SU-DHL-6 (cell line): ENCODE measurements around the gene AKAP1.

Experiments used
- H2AFZ ChIP-seq: fragments of 200-600 bp; sonication (generic); 2 replicates; pipeline ENCODE4 v1.6.1; 2014; ENCODE audit warnings: low read depth, mild to moderate bottlenecking, moderate library complexity, mixed read lengths, antibody characterized with exemption, low read length; ENCODE audit not compliant: severe bottlenecking
- H3F3A ChIP-seq: fragments of 200-600 bp; shearing (Covaris generic); 2 replicates; pipeline ENCODE4 v1.6.0; 2016; ENCODE audit warnings: antibody characterized with exemption, mild to moderate bottlenecking; ENCODE audit not compliant: insufficient read depth
- H3K27ac ChIP-seq: fragments of 200-600 bp; sonication (generic); 2 replicates; pipeline ENCODE4 v1.5.1; 2016; ENCODE audit warnings: low read depth, mild to moderate bottlenecking, low read length, moderate library complexity, mixed read lengths
- H3K27me3 ChIP-seq: fragments of 200-600 bp; sonication (generic), shearing (Covaris generic); 2 replicates; pipeline ENCODE4 v1.6.0; 2014; ENCODE audit warnings: mild to moderate bottlenecking, low read length
- H3K36me3 ChIP-seq: fragments of 200-600 bp; sonication (generic); 2 replicates; pipeline ENCODE4 v1.6.1; 2014; ENCODE audit warnings: mild to moderate bottlenecking, low read length, mixed read lengths
- H3K4me2 ChIP-seq: fragments of 300-600, 200-600 bp; shearing (Covaris generic), sonication (generic); 2 replicates; pipeline ENCODE4 v1.6.0; 2014; ENCODE audit warnings: low read length, low read depth, mild to moderate bottlenecking; ENCODE audit not compliant: poor library complexity, severe bottlenecking
- H3K4me3 ChIP-seq: fragments of 200-600 bp; sonication (generic); 2 replicates; pipeline ENCODE4 v1.5.1; 2014; ENCODE audit warnings: antibody characterized with exemption, low read length, mild to moderate bottlenecking, mixed read lengths; ENCODE audit not compliant: insufficient read depth, poor library complexity, severe bottlenecking
- H3K79me2 ChIP-seq: fragments of 200-600 bp; sonication (generic); 2 replicates; pipeline ENCODE4 v1.6.1; 2014; ENCODE audit warnings: mild to moderate bottlenecking, low read length, moderate library complexity; ENCODE audit not compliant: insufficient read depth
- H3K9ac ChIP-seq: fragments of 200-600 bp; sonication (generic); 2 replicates; pipeline ENCODE4 v1.7.0; 2014; ENCODE audit warnings: mild to moderate bottlenecking, low read length
- H3K9me2 ChIP-seq: fragments of 200-600 bp; sonication (generic); replicated peaks from 2 replicates; pipeline ENCODE4 v1.6.1; 2014; ENCODE audit warnings: low read length; ENCODE audit not compliant: insufficient read depth
- H3K9me3 ChIP-seq: fragments of 200-600 bp; sonication (generic); 2 replicates; pipeline ENCODE4 v1.6.1; 2014; ENCODE audit warnings: low read length, mixed read lengths; ENCODE audit not compliant: insufficient read depth
- H4K20me1 ChIP-seq: fragments of 200-600 bp; sonication (generic); 2 replicates; pipeline ENCODE4 v1.6.1; 2014; ENCODE audit warnings: low read depth, mild to moderate bottlenecking, antibody characterized with exemption, low read length, moderate library complexity, mixed read lengths
- CTCF ChIP-seq: fragments of 200-600 bp; sonication (generic); IDR thresholded peaks from one replicate; pipeline ENCODE4 v1.5.1; 2017; ENCODE audit warnings: antibody characterized with exemption, mild to moderate bottlenecking, low read length, moderate library complexity; ENCODE audit not compliant: insufficient read depth, poor library complexity, severe bottlenecking
- EZH2phosphoT487 ChIP-seq: fragments of 200-600 bp; sonication (generic), shearing (Covaris generic); conservative IDR thresholded peaks from 2 replicates; pipeline ENCODE4 v1.6.1; 2018; ENCODE audit warnings: mild to moderate bottlenecking, antibody characterized with exemption, low read length, moderate library complexity, mixed read lengths

AKAP1 gene

GRCh38 chr17:57117798-57118197, 32.8 kb downstream of the AKAP1 start:
- Histone ChIP-seq H3K4me3 (no peak overlapping the region), H3K9me2 (no peaks in the 10 kb centered on the region), H3K36me3 (peaks cover 2% of the 10 kb centered on the region; the same call in 1 of the 2 replicates), H3K79me2 (no peaks in the 10 kb centered on the region), H3K27me3 (no peaks in the 10 kb centered on the region), H3F3A (no peaks in the 10 kb centered on the region), H3K27ac (no peak overlapping the region), H3K9me3 (no peaks in the 10 kb centered on the region), H3K4me2 (no peak overlapping the region), H3K9ac (no peak overlapping the region), H4K20me1 (no peaks in the 10 kb centered on the region), H2AFZ (no peak overlapping the region)
- TF ChIP-seq EZH2phosphoT487 = no peak
- no peak for TF ChIP-seq CTCF

DNA sequence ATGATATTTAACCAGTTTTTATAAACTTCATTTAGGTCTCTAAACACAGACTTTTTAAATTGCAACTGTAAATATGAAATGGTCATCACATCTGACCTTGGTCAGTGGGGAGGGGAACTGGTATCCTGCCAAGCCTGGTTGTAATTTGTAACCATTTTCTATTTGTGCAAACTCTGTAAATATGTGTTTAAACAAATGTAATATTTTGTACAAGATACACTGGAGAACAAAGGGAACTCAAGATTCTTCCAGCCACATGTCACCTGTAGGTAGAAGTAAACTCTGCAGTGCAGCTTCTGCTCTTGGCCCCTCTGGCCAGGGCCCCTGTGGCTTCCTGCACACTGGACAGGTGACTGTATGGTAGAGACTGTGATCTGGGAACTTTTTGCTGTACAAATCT, 35.8 kb downstream of the AKAP1 start:
- Histone ChIP-seq H3K27ac (no peak overlapping the region), H3K9ac (no peak overlapping the region)
- TF ChIP-seq CTCF (no peak), EZH2phosphoT487 (no peak)

DNA sequence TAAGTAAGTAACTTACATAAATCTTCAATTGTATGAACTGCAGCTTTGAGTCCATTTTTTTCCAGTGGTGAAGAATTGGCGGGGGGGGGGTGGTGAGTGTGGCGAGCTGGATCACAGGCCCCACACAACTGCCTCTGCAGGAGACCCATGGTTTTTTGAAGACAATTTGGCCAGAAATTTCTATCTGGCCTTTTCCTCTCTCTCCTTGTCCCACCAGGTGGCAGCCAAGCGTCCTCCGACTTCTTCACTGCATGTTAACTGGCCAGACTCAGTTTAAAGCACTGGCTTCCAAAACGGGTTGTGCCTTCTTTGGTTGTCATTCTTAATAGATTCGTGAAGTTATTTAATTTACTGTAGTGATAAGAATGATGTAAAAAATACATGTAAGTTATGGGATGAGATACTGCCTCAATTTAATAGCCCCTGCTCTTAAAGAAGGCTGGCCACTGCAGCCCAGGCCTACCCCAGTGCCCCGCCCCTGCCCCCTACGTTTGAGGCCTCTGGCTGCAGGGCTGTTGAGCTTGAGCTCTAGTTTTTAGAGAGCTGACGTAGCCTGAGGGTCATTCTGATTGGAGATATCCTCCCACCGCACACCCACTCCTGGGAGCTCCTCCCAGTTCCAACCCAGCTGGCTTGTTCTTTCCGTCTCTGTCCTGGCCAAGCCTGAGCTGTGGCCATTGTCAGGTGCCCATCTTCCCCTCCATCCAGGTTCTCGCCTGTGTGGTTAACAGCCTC, 36.4 kb downstream of the AKAP1 start:
- Histone ChIP-seq H4K20me1 (no peaks in the 10 kb centered on the region), H3K36me3 (peaks cover 2% of the 10 kb centered on the region; the same call in 1 of the 2 replicates), H3K27ac (no peak overlapping the region), H3K4me2 (no peak overlapping the region), H3K79me2 (no peaks in the 10 kb centered on the region), H3K9me3 (no peaks in the 10 kb centered on the region), H3K9me2 (no peaks in the 10 kb centered on the region), H3F3A (no peaks in the 10 kb centered on the region), H3K9ac (no peak overlapping the region), H3K4me3 (no peak overlapping the region), H2AFZ (no peak overlapping the region), H3K27me3 (no peaks in the 10 kb centered on the region)
- TF ChIP-seq EZH2phosphoT487 (no peak), CTCF (peak; percentile 14)

More for the DNA sequence above, 35.8 kb downstream of the AKAP1 start:
- H3K79me2 ChIP-seq = no peaks in the 10 kb centered on the region
- H4K20me1 ChIP-seq = no peaks in the 10 kb centered on the region
- H3F3A ChIP-seq = no peaks in the 10 kb centered on the region
- no peaks in the 10 kb centered on the region for H3K27me3 ChIP-seq
- peaks cover 2% of the 10 kb centered on the region; the same call in 1 of the 2 replicates for H3K36me3 ChIP-seq
- no peak overlapping the region for H3K4me3 ChIP-seq
- no peaks in the 10 kb centered on the region for H3K9me2 ChIP-seq
- H2AFZ ChIP-seq = no peak overlapping the region
- H3K4me2 ChIP-seq = no peak overlapping the region
- no peaks in the 10 kb centered on the region for H3K9me3 ChIP-seq
